Cerebellar cortex (tissue), 1 donor: Measurements from ENCODE around the gene KIAA2012.
"Not testable (repeated sequence)": the region's sequence is repeated elsewhere in the genome, so short reads cannot be mapped to it uniquely, and the experiment has no call there.

Source experiments
- DNase-seq: peaks from one replicate; pipeline ENCODE4 v3.0.0-alpha.2; 2015; ENCODE audit warnings: low spot score

Gene KIAA2012

DNA sequence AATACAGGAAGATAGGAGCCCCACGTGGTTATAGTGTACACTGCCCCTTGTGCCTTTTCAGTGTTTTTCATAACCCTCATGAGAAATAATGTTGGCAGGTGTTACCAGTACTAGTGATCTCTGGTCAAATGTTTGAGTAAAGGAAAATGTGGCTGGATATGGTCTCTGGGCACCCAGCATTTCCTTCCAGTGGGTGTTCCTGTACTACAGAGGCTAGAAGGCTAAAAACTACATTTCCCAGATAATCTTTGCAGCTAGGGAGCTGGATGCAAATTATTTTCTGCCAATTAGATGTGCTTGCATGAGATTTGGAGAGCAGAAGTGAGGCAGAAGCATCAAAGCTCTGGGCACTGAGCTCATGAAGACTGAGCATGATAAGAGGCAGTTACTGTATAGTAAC is 45.1 kb downstream of the KIAA2012 start:
- DNase-seq: no peak

DNA sequence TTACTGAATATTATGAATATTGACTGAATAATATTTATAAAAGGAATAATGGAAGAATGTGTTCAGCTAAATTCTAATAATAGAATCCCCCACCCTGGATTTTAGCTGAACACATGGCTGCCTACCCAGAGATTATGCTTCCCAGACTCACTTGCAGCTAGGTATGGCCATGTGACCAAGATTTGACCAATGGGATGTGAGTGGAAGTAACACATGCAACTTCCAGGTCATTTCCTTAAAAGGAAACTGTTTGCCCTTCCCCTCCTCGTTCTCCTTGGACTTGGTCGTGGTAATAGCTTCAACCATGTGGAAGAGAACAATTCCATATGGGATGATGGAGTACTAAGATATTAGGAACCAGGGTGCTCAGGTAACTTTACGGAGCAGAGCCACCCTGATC is 47.8 kb downstream of the KIAA2012 start:
- no peak for DNase-seq

DNA sequence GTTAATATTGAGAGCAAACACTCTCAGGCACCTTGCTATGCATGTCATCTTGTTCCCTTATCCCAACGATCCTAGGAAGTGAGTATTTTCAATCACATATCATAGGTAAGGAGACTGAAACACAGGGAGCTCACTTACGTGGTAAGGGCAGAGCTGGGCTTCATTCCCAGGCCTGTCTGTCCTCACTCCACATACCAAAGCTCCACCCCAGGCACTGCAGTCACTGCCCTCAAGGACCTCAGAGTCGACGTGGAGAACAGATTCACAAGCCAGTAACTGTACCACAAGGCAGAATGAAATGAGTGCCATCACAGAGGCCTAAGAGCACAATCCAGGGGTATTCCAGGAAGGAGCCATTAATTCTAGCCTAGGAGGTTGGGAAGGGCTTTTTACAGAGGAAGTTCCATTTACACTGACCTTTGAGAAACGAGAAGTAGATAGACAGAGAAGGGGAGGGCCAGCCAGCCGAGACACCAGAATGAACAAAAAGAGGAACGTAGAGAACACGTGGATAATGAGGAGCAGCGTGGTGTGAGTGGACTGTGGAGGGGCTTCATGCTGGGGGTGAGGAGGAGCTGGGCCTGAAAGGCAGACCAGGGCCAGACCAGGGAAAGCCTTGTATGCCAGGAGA is 48.6 kb downstream of the KIAA2012 start:
- DNase-seq: no peak

DNA sequence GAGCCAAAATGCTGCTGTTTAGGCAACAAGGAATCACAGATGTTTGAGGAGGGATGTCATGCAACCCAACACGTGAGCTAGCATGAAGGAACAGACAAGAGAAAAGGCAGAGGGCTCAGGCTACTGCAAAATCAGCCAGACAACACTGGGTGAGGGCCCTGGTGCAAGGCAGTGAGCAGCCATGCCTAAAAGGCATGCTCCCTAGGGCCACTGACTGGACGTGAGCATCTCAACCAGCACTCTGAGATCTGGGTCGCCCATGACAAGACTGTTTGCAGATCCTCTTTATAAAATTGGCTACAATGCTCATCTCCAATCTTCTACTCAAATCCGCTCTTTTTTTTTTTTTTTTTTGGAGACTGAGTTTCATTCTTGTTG is 49.1 kb downstream of the KIAA2012 start:
- DNase-seq: no peak

DNA sequence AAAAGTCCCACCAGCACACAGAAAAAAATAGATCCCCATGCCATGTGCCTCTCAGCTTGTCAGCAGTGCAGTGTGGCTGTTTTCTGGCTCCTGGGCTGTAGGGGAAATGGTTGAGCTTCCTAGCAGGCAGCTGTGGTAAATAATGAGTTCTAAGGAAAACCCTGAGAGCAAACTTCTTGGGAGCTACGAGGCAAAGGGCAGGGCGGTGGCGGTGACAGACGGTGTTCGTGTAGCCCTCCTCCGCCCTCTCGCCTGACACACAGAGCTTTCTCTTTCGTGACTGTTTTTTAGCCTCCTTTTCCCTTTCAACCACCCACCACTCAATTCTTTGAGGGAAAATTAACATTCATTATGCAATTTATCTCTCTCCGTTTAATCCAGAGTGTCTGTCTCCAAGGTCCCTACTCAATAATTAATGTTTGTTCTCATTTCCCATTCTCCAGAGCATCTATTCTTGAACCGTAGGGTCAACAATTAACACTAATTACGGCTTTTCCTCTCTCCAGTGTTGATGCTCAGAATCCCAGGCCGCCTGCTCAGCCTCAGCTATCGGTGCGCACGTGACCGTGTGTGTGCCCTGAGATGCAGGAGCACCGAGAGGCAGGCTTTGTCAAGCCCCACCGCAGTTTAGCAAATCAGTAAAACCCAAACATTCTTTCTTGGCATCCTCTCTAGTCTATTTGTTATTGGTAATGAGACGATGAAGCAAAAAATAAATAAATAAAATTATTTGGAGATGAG is 50.1 kb downstream of the KIAA2012 start:
- peak; percentile 64 for DNase-seq

DNA sequence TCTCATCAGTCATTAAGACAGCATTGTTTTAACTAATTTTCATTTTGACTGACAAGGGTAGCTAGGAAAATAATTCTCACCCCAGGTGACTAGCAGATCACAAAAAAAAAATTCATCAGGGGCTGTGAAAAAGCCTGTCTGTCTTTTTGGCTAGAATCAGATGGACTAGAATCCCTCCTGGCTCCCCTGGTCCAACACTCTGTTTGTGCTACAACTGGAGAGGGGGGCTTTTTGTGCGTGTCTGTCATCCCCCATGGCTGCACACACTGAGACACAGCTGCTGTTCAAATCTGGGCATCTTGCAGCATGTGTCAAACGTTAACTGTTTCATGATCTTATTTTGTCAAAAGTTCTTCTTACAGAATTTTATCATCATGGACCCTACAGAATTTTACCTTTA is 51.2 kb downstream of the KIAA2012 start:
- no peak for DNase-seq

DNA sequence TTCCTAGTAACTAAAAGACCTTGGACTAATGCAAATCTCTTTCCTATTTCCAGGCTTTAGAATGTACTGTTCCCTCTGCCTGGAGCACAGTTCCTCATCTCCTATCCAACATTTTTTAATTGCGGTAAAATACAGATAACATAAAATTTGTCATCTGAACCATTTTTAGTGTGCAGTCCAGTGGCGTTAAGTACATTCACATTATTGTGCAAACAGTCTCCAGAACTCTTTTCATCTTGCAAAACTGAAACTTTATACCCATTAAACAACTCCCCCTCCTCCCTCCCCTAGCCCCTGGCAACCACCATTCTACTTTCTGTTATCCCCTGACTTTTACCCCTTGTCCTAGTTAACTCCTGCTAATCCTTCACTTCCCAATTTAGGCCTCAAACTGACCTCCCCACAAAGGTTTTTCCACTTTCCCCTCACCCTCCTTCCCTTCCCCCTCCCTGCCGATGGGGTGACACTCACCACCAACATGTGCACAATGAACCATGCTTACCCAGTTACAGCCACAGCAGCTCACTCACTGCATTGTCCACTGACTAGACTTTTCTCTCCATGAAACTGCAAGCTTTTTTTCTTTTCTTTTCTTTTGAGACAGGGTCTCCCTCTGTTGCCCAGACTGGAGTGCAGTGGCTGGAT is 54.8 kb downstream of the KIAA2012 start:
- no peak for DNase-seq

DNA sequence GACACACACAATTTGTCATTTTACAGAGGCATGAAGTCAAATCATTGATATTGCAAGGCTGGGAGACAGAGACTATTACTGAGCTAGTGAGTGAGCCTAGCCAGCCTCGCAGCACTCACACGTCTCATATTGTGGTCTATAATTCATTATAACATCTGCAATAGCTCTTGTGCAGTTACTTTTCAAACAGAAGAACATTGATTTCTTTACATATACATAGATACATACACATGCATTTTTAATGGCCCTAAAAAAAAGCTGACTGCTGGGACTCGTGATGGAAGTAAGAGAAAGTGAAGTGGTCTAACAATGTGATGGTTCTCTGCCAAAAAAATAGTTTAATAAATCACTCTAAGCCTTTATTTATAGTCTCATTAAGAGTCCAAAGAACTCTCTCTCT is 56.8 kb downstream of the KIAA2012 start:
- no peak for DNase-seq

DNA sequence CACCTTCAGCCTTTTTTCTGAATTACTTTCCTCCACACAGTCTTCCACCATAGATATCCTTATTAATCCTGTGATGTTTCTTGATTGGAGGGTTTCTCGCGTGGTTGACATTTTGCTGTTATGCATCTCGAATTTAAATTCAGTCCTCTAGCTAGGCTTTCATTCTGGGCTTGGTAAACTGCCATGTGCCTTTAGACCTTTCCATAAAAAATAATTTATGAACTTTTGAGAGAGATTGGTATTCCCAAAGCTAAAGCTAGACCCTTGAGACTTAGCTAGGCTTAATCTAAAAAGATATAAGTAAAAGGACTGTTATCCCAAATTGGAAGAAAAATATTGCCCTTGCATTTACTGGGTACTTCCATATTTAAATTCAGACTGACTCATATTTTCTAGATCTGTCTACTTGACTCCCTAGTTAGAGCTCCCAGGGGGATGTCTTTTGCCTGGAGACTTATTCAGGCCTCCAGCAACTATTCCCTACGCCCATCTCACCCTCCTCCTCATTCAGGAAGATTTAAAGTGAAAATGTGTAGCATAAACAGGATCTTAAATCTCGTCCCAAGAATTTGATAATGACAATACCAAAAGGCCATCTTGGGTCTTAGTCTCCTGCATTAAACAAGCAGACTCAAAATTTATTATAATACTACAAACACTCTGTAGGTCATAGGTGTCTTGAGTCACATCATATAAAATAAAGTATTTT is 60.3 kb downstream of the KIAA2012 start:
- DNase-seq: no peak

DNA sequence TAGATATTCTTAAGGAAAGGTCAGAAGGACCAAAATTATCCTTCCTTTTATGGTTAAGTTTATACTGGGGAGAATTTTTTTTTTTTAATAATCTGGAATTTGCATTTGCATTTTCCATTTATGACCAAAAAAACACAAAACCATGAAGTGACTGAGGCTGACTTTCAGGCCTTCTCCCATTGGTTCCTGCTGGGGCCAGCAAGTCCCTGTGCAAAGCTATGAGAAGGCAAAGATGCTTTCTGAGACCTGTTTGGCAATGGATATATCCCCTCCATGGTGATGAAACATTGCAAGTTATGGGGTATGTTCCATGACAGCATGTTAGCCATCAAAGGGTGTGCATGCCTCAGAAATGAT is 60.8 kb downstream of the KIAA2012 start:
- DNase-seq: no peak

DNA sequence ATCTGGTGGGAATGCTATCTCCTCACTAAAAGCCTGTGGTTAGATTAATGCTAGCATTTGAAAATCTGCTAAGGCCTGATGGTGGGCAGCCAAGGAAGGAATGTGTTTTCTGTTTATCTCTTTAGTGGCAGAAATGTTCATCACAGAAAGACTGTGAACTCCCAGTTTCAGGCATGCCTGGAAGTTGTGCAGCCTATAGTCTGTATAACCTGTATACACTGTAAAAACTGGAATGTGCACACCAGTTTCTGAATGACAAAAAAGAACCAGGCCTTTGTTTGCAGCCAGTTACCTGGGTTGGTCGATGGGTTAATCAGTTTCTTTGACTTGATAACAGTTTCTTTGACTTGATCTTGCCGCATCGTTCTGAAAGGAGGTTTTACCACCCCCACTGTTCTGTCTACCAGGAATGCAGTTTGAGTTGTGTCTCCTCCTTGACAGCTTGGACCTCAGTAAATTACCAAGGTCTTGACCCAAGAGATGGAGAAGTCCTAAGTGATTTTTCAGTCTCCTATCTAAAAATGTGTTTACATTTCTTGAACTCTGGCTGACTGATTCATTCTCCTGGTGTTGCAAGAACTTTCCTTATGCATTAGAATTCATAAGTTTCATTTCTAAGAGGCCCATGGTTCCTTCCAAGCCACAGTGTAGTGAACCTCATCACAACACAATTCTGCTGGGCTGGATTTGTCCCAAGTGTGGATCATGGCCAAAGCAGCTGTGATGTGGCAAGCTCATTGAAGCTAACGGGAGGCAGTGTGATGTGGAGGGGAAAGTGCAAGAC is 62.2 kb downstream of the KIAA2012 start:
- DNase-seq: no peak

DNA sequence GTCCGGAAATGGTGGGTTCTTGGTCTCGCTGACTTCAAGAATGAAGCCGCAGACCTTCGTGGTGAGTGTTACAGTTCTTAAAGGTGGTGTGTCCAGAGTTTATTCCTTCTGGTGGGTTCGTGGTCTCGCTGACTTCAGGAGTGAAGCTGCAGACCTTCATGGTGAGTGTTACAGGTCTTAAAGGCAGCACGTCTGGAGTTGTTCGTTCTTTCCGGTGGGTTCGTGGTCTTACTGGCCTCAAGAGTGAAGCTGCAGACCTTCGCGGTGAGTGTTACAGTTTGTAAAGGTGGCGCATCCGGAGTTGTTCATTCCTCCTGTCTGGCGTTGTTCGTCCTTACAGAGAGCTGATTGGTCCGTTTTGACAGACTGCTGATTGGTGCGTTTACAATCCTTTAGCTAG is 63.0 kb downstream of the KIAA2012 start:
- DNase-seq: not testable (repeated sequence)

DNA sequence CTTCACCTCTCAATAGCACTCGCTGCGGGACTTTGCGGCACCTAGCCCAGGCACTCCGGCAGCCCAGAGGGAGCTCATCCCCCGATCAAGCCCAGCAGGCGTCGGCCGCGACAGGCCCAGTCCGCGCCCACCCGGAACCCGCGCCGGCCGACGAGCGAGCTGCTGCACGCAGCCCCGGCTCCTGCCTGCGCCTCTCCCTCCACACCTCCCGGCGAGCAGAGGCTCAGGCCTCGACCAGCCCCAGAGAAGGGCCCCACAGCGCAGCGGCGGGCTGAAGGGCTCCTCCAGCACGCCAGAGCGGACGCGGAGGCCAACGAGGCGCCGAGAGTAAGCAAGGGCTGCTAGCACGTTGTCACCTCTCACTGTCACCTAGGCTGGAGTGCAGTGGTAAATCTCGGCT is 63.5 kb downstream of the KIAA2012 start:
- no peak for DNase-seq

DNA sequence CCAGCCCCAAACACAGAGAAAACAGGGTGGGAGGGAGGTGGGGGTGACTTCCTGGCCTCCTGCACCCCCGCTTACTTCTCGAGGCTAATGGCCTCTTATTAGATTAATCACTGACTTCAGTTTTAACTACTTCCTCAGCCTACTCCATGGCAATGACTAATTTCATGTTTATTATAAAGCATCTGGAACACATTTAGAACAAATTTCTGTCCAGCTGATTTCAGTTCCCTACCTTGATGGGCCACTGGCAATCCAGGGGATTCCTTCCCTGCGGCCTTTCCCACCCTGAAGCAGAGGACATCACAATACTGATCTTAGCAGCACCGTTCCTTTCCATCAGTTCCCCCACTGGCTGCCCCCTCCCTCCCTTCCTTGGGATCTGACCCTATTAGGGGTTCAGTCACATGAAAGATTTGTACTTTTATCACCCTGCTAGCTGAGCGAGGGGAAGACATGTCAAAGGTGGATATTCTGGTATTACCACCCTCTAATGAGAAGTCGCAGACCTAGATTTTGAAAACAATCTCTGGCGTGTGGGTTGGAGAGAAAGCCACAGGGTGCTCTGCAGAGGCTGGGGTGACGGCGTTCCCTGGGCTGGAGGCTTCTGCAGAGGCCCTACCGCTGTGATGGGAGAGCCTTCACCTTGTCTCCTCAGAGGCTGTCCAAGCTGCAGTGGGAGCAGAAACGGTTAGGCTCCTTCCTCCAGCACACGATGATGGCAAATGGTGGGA is 67.6 kb downstream of the KIAA2012 start:
- DNase-seq: no peak

DNA sequence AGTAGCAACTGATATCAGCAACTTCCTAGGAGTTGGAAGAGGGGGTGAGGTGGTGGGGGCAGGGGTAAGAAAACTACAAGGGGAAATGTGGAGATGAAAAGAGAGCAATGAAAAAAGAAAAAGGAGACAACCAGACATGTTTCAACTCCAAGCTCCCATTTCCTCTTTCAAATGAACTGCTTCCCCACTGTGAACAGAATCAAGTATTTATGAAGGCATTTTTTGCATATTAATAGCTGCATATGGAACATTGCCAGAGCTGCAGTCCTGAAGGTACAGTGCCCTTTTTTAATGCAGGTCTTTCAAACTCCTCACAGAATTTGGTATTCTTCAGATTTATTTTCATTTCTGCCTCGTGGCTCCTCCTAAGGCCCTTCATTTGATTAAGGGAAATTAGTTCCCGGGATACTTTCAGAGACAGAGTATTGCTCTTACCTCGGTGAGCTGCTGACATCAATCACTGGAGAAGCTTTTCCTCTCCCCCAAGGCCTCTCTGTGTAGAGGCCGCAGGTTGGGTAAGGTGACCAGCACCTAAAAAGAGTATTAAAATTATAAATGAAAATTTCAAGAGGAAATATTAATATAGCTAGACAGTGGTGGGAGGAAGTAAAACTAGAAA is 68.4 kb downstream of the KIAA2012 start:
- DNase-seq: no peak

DNA sequence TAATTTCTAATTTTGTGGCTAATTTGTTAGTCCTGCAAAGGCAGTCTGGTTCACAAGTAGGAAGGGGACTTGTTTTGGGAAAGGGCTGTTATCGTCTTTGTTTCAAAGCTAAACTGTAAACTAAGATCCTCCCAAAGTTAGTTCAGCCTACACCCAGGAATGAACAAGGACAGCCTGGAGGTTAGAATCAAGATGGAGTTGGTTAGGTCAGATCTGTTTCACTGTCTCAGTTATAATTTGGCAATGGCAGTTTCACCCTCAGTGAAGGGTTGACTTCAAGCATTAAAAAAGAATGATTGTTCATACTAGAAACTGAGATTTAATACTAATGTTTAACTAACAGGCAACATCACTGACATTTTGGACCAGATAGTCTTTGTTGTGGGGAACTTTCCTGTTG is 69.5 kb downstream of the KIAA2012 start:
- DNase-seq: no peak

DNA sequence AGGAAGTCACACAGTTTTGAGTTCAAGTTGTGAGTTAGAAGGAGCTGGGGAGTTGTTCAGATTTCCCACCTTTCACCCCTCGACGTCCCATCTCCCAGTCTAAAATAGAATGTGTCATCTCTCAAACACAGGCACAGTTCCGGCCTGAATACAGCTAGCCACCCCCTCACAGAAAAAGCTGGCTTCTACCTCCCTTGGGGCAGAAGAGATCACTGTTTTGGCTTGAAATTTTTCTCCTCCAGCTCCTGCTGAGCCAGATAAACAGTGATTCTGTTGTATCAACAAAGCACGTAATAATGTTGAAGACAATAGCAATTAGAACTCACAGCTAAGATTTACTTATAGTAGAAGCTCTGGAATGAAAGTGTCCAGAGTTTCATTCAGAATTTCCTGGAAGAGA is 74.7 kb downstream of the KIAA2012 start:
- no peak for DNase-seq

DNA sequence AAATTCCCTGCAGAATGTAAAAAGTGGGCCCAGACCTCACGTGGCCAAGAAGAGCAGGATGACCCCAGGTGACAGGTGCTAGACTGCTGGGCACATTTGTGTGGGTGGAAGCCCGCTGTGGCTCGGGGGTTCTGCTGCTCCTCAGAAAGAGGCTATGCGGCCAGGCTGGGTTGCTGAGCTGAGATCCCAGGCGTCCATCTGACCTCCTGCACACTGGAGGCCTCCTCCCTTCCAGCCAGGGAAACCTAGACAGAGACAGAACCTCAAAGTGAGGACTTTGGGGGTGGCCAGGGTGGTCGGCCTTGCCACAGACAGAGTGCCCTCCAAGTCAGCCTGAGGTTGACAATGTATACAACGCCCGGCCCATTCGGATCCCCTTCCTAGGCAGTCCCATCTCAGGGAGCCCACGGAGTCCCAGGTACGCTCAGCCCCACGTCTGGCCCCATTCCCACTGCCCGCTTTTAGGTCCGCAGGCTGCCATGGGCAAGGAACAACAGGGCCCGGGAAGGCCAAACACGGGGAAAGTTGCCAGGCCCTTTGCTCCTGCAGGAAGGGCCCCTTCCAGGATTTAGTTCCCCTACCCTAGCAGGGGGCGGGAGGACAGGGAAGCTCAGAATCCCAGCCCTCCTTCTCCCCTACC is 75.6 kb downstream of the KIAA2012 start:
- DNase-seq: no peak

DNA sequence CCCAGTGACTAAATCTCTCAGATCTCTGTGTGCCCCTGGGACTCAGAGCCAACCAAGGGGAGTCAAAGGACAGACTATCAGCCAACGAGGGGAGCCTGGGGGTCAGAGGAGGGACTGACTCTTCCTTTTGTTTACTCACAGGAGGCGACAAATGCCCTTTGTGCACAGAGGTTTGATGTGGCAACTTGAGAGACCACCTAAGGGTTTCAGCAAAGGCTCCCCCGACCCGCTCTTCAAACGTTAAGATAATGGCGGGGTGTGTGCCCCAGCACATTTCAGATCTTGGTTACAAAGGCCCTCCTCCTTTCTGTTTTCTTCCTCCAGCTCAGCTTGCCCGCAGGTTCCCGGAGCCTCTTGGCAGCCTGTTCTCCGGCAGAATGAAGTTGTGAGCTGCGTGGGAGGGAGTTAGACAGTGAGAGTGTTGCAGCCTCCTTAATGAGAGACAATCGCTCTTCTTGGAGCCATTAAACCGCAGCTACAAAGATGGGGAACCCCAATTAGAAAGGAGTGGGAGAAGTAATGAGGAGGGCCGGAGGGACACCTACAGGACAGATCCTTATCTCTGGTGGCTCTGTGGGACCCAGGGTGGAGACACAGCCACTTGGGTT is 76.2 kb downstream of the KIAA2012 start:
- peak; percentile 70 for DNase-seq

DNA sequence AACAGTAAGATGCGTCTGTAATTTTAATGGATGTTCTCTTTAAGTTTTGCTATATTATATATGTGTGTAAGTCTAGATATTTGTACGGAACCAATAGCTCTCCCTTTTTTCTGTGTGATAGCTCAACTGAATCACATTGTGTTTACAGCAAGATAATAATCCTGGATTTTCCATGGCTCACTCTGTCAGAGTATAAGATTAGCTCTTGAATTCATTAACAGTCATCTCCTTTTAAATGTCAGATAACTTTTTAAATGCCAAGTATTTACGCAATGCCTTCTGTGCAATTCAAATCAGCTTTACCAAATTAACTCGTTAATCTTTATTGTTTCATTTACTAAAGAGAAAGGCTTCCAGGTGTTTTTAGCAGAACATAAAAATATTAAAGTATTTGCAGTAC is 76.9 kb downstream of the KIAA2012 start:
- DNase-seq: no peak
